AG10803 (cell line): ENCODE data around the gene ARFIP2.

Experiments
- DNase-seq: peaks from one replicate; pipeline ENCODE4 v3.0.0; 2010; ENCODE audit warnings: low read depth
- H3K4me3 ChIP-seq: 2 replicates; pipeline ENCODE4 v1.5.1; 2011; ENCODE audit warnings: mild to moderate bottlenecking, low read length, control low read depth
- CTCF ChIP-seq: conservative IDR thresholded peaks from 2 replicates; pipeline ENCODE4 v1.5.1; 2011; ENCODE audit warnings: mild to moderate bottlenecking, low read length, control low read depth, inconsistent platforms

ARFIP2 gene

DNA sequence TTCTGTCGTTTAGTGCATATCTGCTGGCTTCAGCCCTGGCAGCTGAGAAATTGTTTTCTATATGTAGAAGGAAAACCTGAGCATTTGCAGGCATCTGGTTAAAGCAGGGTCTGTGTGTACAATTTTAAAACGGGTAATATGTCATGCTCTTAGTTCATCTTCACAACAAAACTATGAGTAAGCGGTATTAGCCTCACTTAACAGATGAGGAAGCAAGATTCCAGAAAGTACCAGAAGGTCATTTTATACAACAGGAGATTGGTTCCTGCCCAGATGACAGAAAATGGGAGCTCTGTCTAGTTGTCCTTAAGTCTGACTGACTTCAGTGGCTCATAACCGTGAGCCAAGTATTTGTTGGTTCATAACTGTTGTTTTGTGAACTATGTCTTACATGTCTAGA, 1.3 kb upstream of the ARFIP2 start:
- DNase-seq, result no peak
- H3K4me3 ChIP-seq, result peak overlapping the region; percentile 99
- TF ChIP-seq CTCF, result no peak

- peak overlapping the region; percentile 99 for H3K4me3 ChIP-seq
- no peak for DNase-seq
- no peak for TF ChIP-seq CTCF
These were observed 769 bp upstream of the ARFIP2 start for GRCh38 chr11:6481924-6482275.

- H3K4me3 ChIP-seq, result peak overlapping the region; percentile 99
- peak; percentile 11 for DNase-seq
- TF ChIP-seq CTCF, result no peak
These were observed 724 bp downstream of the ARFIP2 start for GRCh38 chr11:6480299-6480914.

DNA sequence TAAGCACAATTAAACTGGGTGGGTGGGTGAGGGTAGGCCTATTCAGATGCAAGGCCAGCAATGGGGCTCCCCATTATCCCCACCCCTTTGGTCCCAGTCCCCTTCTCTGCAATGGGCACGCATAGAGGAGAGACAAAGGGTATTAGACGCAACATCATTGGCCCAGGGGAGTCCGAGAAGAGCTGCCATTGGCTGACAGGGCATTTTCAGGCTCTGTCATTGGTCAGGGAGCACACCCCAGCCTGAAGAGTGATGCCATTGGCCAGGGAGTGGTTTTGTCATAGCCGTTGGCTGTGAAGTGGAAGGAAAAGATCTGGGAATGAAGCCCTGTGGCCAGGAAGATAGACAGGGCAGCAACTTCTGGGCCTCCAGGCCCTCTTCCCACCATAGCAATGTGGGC, 4.6 kb downstream of the ARFIP2 start:
- TF ChIP-seq CTCF, result no peak
- DNase-seq, result no peak
- H3K4me3 ChIP-seq, result no peak overlapping the region

DNA sequence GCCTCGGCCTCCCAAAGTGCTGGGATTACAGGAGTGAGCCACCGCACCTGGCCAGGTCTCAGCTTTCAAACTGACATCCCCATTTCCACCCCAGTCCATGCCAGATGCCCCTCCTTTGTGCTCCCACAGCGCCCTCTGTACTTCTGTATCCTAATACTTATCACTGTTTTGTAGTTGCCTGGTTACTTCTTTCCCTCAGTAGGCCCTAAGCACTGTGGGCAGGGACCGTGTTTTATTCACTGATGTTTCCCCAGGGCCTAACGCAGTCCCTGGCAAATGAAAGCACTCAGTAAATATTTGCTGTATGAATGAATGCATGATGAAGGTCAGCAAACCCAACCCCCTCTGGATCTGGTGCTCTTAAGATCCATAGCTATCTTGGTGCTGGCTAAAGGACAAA, 5.2 kb downstream of the ARFIP2 start:
- DNase-seq, result no peak
- H3K4me3 ChIP-seq, result no peak overlapping the region
- no peak for TF ChIP-seq CTCF

DNA sequence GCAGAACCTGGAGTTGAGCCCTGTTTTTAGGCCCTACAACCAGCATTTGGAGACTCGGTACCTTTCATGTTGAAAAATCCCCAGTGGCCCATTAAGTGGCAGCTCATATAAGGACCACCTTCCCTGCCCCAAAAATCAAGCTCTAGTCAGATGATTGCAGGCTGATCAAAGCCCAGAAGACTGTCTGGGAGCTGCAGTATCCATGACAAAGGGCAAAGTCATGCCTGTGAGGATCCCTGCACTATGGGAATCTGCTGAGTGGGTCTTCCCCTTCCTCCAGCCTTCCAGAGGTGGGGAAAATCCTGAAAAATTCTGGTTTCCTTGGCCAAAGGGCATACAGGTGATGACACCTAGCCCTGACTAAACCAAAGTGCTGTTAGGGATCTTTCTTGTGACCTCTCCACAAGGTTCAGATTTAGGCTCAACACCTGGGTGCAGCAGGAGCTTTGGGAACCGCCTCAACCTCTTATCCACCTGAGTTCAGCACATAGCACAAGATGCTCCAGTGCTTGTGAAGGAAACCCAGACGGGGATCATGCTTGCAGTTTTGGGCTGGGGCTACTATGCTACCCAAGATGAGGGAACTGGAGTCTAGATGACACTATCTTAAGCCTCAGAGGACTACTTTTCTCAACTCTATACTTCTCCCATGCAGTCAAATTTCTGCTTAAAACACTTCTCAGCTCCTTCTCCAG, 6.2 kb downstream of the ARFIP2 start:
- no peak for DNase-seq

More for the DNA sequence above, 6.2 kb downstream of the ARFIP2 start:
- TF ChIP-seq CTCF, result no peak
- peak overlapping the region; percentile 72 for H3K4me3 ChIP-seq
